Body of pancreas (tissue), 4 donors: ENCODE measurements around the gene PABPC3.

ENCODE experiments used
- CTCF ChIP-seq, 7 experiments: fragments of 450-650 bp in 4 of 7; fragments of 200-600 bp in 3 of 7; sonication (generic) in 3 of 7; IDR thresholded peaks; one replicate each; pipeline ENCODE4 v1.5.1; 2016 to 2019; ENCODE audit warnings: antibody characterized with exemption in 7 of 7
- POLR2A ChIP-seq, 3 donors: fragments of 450-650 bp; IDR thresholded peaks; one replicate each; pipeline ENCODE4 v1.6.1; 2016; ENCODE audit warnings: antibody characterized with exemption in 3 of 3, mild to moderate bottlenecking in 2 of 3

DNA sequence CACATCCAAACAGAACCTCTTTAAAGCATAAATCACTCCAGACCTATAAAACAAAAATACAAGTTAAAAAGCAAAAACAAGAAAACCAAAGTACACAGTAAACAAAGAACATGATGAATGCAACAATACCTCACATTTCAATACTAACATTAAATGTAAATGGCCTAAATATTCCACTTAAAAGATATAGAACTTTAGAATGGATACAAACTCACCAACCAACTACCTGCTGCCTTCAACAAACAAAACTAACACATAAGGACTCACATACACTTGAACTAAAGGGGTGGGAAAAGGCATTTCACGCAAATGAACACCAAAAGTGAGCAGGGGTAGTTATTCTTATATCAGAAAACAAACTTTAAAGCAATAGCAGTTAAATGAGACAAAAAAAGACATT lies 44.9 kb upstream of the PABPC3 start:
- TF ChIP-seq POLR2A (IDR thresholded peaks at IDR 0.05) (no peak), CTCF (IDR thresholded peaks at IDR 0.05) (no peak)
